Memory B cell (primary cell): ENCODE measurements around the gene PRKAG3.
"Not testable (repeated sequence)": the region's sequence is repeated elsewhere in the genome, so short reads cannot be mapped to it uniquely, and the experiment has no call there.

Experiments used
- ATAC-seq: fragments of 150-1000 bp; cut with Tn5 transposase; 2 replicates; pipeline ENCODE4 v1.10.0; 2021; ENCODE audit warnings: low read depth, mild to moderate bottlenecking, moderate library complexity
- DNase-seq, 2 donors: peaks; one replicate each; pipeline ENCODE4 v3.0.0; 2022; ENCODE audit warnings: low spot score in 2 of 2
- H3K27ac Mint-ChIP-seq: one replicate; pipeline ENCODE4 v1.8.0; 2022; ENCODE audit warnings: mild to moderate bottlenecking, moderate library complexity, mixed read lengths
- H3K27me3 Mint-ChIP-seq: one replicate; pipeline ENCODE4 v1.8.0; 2022; ENCODE audit warnings: mixed read lengths
- H3K36me3 Mint-ChIP-seq: one replicate; pipeline ENCODE4 v1.8.0; 2022; ENCODE audit warnings: mild to moderate bottlenecking, mixed read lengths
- H3K4me1 Mint-ChIP-seq: one replicate; pipeline ENCODE4 v1.8.0; 2022; ENCODE audit warnings: mixed read lengths
- H3K4me3 Mint-ChIP-seq: one replicate; pipeline ENCODE4 v1.8.0; 2022; ENCODE audit warnings: mild to moderate bottlenecking, moderate library complexity, mixed read lengths
- H3K9me3 Mint-ChIP-seq: one replicate; pipeline ENCODE4 v1.8.0; 2022; ENCODE audit warnings: mixed read lengths

Gene PRKAG3

DNA sequence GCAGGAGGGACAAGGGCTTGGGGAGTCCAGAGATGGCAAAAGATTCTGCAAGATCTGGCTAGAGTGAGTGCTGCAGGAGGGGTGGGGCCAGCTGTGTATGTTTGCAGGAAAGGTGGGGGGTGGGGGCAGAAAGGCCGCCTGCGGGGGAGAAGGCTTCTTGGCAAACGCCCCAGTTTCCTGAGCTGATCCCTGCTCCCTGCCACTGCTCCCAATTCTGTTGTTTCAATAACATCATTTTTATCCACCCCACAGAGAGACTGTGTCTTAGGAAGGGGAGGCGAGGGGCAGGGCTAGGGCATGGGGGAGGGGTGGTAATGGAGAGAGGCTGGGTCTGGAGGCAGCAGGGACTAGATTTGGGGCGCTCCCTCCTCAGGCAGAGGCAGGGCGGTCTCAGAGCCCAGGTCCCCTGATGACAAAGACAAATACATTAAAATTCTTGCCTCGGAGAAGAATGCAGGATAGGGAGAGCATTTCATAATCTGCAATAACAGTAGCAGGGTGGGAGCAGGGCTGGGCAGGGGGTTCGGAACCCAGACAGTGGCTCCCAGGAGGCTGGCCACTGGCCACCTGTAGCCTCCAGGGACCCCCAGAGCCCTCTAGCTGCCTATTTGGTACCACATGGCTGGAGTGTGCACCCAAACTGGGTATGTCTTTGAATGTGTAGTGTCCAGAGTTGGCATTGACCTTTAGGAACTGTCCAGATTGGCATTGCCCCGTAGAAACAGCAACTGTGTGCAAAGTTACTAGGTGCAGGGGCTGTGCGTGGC is 26.0 kb upstream of the PRKAG3 start:
- no peak overlapping the region for H3K27ac Mint-ChIP-seq
- DNase-seq: no peak
- ATAC-seq: no peak
- no peaks in the 10 kb centered on the region for H3K9me3 Mint-ChIP-seq
- H3K4me1 Mint-ChIP-seq: peaks cover 16% of the 10 kb centered on the region
- no peaks in the 10 kb centered on the region for H3K36me3 Mint-ChIP-seq
- H3K27me3 Mint-ChIP-seq: peaks cover 51% of the 10 kb centered on the region
- no peak overlapping the region for H3K4me3 Mint-ChIP-seq

- Mint-ChIP-seq H3K27ac (no peak overlapping the region), H3K9me3 (no peaks in the 10 kb centered on the region), H3K4me1 (peaks cover 16% of the 10 kb centered on the region), H3K4me3 (no peak overlapping the region), H3K27me3 (peaks cover 50% of the 10 kb centered on the region), H3K36me3 (no peaks in the 10 kb centered on the region)
- ATAC-seq (no peak), DNase-seq (no peak)
Measured at GRCh38 chr2:218856896-218857243, 25.3 kb upstream of the PRKAG3 start.

GRCh38 chr2:218856167-218856895 is 24.7 kb upstream of the PRKAG3 start:
- H3K27ac Mint-ChIP-seq: no peak overlapping the region
- H3K27me3 Mint-ChIP-seq: peaks cover 47% of the 10 kb centered on the region
- H3K9me3 Mint-ChIP-seq: no peaks in the 10 kb centered on the region
- peaks cover 13% of the 10 kb centered on the region for H3K4me1 Mint-ChIP-seq
- ATAC-seq: no peak
- H3K4me3 Mint-ChIP-seq: no peak overlapping the region
- no peak for DNase-seq
- no peaks in the 10 kb centered on the region for H3K36me3 Mint-ChIP-seq

DNA sequence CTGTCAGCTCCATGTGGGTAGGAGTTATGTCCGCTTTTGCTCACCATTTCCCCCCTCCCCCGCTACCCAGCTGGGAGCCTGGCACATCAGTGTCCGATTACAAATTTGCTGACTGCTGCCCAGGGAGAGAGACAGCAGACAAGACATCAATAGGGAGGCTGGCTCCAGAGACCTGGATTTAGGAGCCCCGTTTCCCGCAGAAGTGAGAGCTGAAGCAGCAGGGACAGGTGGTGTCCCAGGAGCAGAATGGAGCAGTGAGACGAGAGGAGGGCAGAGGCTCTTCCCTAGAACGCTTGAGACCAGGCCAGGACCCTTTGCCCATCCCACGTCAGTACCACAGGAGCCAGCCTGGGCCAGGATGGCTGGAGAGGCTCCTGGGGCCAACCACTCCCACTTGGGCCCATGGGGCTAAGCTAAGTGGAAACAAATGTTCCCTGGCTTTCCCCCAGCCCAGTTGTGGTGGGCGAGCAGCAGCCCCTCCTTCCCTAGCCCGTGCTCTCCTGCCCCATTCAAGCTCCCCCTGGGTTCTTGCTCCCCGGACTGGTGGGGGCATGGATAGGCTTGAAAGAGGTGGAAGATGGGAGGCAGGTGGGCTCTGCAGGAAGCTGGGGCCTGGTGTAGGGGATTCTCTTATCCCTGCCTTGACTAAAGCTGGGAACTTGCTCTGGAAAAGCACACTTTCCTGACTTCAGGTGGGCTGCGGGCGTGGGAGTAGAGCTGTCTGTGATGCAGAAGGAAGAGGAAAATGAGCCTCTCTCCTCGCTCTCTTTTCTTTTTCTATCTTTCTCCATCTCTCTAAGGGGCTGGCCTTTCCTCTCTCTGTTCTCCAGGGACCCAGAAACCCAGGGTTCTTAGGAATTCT is 23.9 kb upstream of the PRKAG3 start:
- no peaks in the 10 kb centered on the region for H3K9me3 Mint-ChIP-seq
- H3K27ac Mint-ChIP-seq: no peak overlapping the region
- no peak for ATAC-seq
- no peak overlapping the region for H3K4me3 Mint-ChIP-seq
- no peaks in the 10 kb centered on the region for H3K36me3 Mint-ChIP-seq
- peaks cover 52% of the 10 kb centered on the region for H3K27me3 Mint-ChIP-seq
- H3K4me1 Mint-ChIP-seq: peaks cover 10% of the 10 kb centered on the region
- no peak for DNase-seq

DNA sequence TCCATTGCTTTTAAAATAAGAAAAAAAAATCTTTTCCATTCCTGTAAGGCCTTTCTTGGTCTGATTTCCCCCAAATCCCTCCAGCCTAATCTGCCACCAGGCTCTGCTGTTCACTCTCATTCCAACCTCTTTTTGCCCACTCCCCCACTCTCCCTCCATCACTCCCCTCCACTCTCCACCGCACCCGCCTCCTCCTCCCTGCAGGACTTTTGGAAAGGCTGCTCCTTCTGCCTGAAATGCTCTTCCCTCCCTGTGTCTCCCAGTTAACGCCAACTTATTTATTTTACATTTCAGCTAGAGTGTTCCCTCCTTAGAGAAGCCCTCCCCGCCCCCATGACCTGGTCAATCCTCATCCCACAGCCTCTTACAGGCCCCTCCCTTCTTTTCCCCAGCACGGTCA is 23.3 kb upstream of the PRKAG3 start:
- Mint-ChIP-seq H3K9me3 (no peaks in the 10 kb centered on the region), H3K4me1 (peaks cover 4% of the 10 kb centered on the region), H3K4me3 (no peak overlapping the region), H3K27me3 (peaks cover 52% of the 10 kb centered on the region), H3K27ac (no peak overlapping the region), H3K36me3 (no peaks in the 10 kb centered on the region)
- ATAC-seq: no peak
- DNase-seq: no peak

DNA sequence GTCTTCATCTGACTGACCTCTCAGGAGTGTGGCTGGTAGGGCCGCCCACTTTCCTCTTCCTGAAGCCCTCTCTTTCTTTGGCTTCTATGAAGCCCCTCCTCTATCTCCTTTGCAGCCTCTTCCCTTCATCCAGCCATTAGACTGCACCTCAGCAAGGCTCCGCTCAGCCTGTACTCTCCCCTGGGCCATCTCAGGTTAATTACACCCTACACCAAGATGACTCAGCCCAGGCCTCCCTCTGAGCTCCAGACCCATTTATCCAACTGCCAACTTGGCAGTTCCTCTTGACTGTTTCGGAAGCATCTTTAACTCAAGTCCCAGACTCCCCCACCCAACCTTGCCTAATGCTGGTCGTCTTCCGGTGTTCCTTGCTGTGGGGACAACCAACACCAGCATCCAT is 22.2 kb upstream of the PRKAG3 start:
- ATAC-seq (no peak), DNase-seq (no peak)
- Mint-ChIP-seq H3K4me1 (peaks cover 4% of the 10 kb centered on the region), H3K9me3 (no peaks in the 10 kb centered on the region), H3K36me3 (no peaks in the 10 kb centered on the region), H3K27me3 (peaks cover 52% of the 10 kb centered on the region), H3K27ac (no peak overlapping the region), H3K4me3 (no peak overlapping the region)

- peaks cover 4% of the 10 kb centered on the region for H3K4me1 Mint-ChIP-seq
- peak; percentile 83 for ATAC-seq
- H3K36me3 Mint-ChIP-seq: no peaks in the 10 kb centered on the region
- no peaks in the 10 kb centered on the region for H3K9me3 Mint-ChIP-seq
- H3K27me3 Mint-ChIP-seq: peaks cover 49% of the 10 kb centered on the region
- H3K4me3 Mint-ChIP-seq: no peak overlapping the region
- peak; percentile 69 for DNase-seq
- H3K27ac Mint-ChIP-seq: peak overlapping the region; percentile 12
Measured at GRCh38 chr2:218852911-218853667, 21.5 kb upstream of the PRKAG3 start.

- no peaks in the 10 kb centered on the region for H3K36me3 Mint-ChIP-seq
- ATAC-seq: no peak
- no peak for DNase-seq
- peaks cover 7% of the 10 kb centered on the region for H3K4me1 Mint-ChIP-seq
- peaks cover 38% of the 10 kb centered on the region for H3K27me3 Mint-ChIP-seq
- no peaks in the 10 kb centered on the region for H3K9me3 Mint-ChIP-seq
- no peak overlapping the region for H3K4me3 Mint-ChIP-seq
- H3K27ac Mint-ChIP-seq: no peak overlapping the region
Measured at GRCh38 chr2:218851286-218851685, 19.7 kb upstream of the PRKAG3 start.

GRCh38 chr2:218850796-218851195 is 19.2 kb upstream of the PRKAG3 start:
- Mint-ChIP-seq H3K27ac (no peak overlapping the region), H3K36me3 (no peaks in the 10 kb centered on the region), H3K27me3 (peaks cover 34% of the 10 kb centered on the region), H3K9me3 (no peaks in the 10 kb centered on the region), H3K4me1 (peaks cover 7% of the 10 kb centered on the region), H3K4me3 (no peak overlapping the region)
- no peak for ATAC-seq
- DNase-seq: no peak

GRCh38 chr2:218849721-218850120 is 18.1 kb upstream of the PRKAG3 start:
- no peak overlapping the region for H3K27ac Mint-ChIP-seq
- ATAC-seq (no peak), DNase-seq (no peak)
- H3K36me3 Mint-ChIP-seq: no peaks in the 10 kb centered on the region
- peaks cover 26% of the 10 kb centered on the region for H3K27me3 Mint-ChIP-seq
- peaks cover 7% of the 10 kb centered on the region for H3K4me1 Mint-ChIP-seq
- no peaks in the 10 kb centered on the region for H3K9me3 Mint-ChIP-seq
- no peak overlapping the region for H3K4me3 Mint-ChIP-seq

- H3K27me3 Mint-ChIP-seq: peaks cover 18% of the 10 kb centered on the region
- H3K36me3 Mint-ChIP-seq, H3K4me3 Mint-ChIP-seq, H3K27ac Mint-ChIP-seq, H3K4me1 Mint-ChIP-seq, DNase-seq, ATAC-seq, H3K9me3 Mint-ChIP-seq: not testable (repeated sequence)
Measured at GRCh38 chr2:218846963-218847362, 15.4 kb upstream of the PRKAG3 start.

GRCh38 chr2:218844334-218844733 is 12.7 kb upstream of the PRKAG3 start:
- H3K9me3 Mint-ChIP-seq, ATAC-seq: not testable (repeated sequence)

DNA sequence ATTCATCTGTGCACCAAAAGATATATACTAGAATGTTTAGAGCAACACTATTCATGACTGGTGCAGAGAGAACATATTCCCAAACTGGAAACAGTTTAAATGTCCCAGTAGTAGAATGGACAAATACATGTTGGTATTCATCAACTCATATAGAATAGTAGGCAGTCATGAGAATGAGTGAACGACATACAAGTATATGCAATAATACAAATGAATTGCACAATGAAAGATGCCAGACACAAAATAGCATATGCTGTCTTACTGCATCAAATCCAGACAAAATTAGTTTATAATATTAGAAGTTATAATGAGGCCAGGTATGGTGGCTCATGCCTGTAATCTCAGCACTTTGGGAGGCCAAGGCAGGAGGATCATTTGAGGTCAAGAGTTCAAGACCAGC is 8.3 kb upstream of the PRKAG3 start:
- ATAC-seq (no peak), DNase-seq (no peak)
- Mint-ChIP-seq H3K36me3 (peaks cover 3% of the 10 kb centered on the region), H3K4me1 (no peaks in the 10 kb centered on the region), H3K9me3 (peaks cover 19% of the 10 kb centered on the region), H3K4me3 (no peak overlapping the region), H3K27me3 (peaks cover 19% of the 10 kb centered on the region), H3K27ac (no peak overlapping the region)

More at GRCh38 chr2:218844334-218844733, 12.7 kb upstream of the PRKAG3 start:
- H3K36me3 Mint-ChIP-seq, H3K4me1 Mint-ChIP-seq, DNase-seq, H3K27ac Mint-ChIP-seq, H3K27me3 Mint-ChIP-seq, H3K4me3 Mint-ChIP-seq: not testable (repeated sequence)
